Raji (cell line): ENCODE results near the gene MAT1A.

Source experiments
- POLR2A ChIP-seq: IDR thresholded peaks from 2 replicates; pipeline ENCODE4 v1.6.1; 2011; ENCODE audit warnings: low read depth, low read length, control low read depth; ENCODE audit not compliant: insufficient read depth

The MAT1A gene

DNA sequence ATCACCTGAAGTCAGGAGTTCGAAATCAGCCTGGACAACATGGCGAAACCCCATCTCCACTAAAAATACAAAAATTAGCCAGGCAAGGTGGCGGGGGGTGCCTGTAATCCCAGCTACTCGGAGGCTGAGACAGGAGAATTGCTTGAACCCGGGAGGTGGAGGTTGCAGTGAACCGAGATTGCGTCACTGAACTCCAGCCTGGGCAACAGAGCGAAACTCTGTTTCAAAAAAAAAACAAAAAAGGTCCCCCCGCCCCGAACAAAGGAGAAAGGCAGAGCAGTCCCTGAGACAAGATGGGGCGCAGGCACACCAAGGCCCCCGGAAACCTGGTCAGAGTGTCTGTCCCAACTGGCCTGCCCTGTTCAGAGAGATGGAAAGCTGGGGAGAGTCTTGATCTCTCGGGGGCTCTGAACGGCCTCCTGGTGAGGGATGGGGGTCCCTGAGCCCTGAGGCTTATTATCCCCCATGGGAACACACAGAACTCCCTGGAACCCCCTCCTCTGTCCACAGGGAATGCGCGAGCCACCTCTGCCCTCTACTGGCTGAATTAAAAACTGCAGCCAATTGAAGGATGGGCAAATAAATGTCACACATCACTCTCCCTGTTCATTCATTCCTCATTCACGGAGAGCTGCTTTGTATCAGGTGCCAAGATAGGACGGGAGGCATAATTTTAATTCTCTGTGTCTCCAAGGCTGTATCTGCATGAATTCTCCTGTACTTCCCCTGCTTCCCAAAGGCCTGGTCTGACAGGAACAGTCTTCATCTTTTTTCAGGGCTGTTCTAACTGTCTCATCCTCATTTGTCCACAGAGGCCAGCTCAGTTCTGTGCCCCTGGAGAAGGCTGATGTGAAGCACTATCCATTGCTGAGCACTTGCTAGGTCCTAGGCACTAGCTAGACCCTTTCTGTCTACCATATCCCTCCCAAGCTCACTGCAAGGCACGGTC is 28.9 kb downstream of the MAT1A start:
- TF ChIP-seq POLR2A = no peak

GRCh38 chr10:80259405-80259871 is 30.0 kb downstream of the MAT1A start:
- no peak for TF ChIP-seq POLR2A

- TF ChIP-seq POLR2A = no peak
These were observed 36.0 kb downstream of the MAT1A start for GRCh38 chr10:80253266-80253962.

GRCh38 chr10:80252296-80252887 is 37.1 kb downstream of the MAT1A start:
- no peak for TF ChIP-seq POLR2A
